HEK293 (cell line): ENCODE measurements around the gene BTBD9.

ENCODE experiments used
- CTCF ChIA-PET: fragments of 350-600 bp; formaldehyde crosslinking; extraction: SDS; loops from one replicate; lab custom pipeline; 2021; ENCODE audit warnings: antibody characterized with exemption; lab: Yijun Ruan, JAX
- POLR2A ChIA-PET: fragments of 300-600 bp; formaldehyde crosslinking; extraction: SDS; loops from one replicate; lab custom pipeline; 2020; ENCODE audit warnings: antibody characterized with exemption, inconsistent platforms; lab: Yijun Ruan, JAX
- H3K27ac ChIP-seq: fragments of 200-500 bp; sonication (Bioruptor generic); 2 replicates; pipeline ENCODE4 v1.5.1; 2014; ENCODE audit warnings: low read depth, low read length, control low read depth, inconsistent platforms; ENCODE audit errors: extremely low read depth
- H3K36me3 ChIP-seq, 2 experiments: fragments of 200-500 bp in 1 of 2; sonication (Bioruptor generic) in 1 of 2; 1 replicate in 1 of 2; 2 replicates in 1 of 2; pipeline ENCODE4 v1.5.1; 2014 to 2017; ENCODE audit warnings: inconsistent platforms in 2 of 2, low read length in 2 of 2; ENCODE audit not compliant: control insufficient read depth in 2 of 2, insufficient read depth in 1 of 2
- H3K4me1 ChIP-seq: fragments of 200-500 bp; sonication (Bioruptor generic); 2 replicates; pipeline ENCODE4 v1.5.1; 2014; ENCODE audit warnings: mild to moderate bottlenecking, low read length, inconsistent platforms; ENCODE audit not compliant: control insufficient read depth, insufficient read depth
- H3K4me3 ChIP-seq: 2 replicates; pipeline ENCODE4 v1.5.1; 2011; ENCODE audit warnings: low read depth, mild to moderate bottlenecking, control low read depth, low read length, moderate library complexity
- H3K9me3 ChIP-seq: fragments of 200-500 bp; sonication (Bioruptor generic); 2 replicates; pipeline ENCODE4 v1.5.1; 2014; ENCODE audit warnings: low read depth, low read length, inconsistent platforms; ENCODE audit not compliant: control insufficient read depth, insufficient read depth
- GFI1B ChIP-seq: fragments of 450-650 bp; formaldehyde crosslinking; IDR thresholded peaks from 2 replicates; pipeline ENCODE4 v1.5.1; 2016; ENCODE audit warnings: missing biosample characterization, missing genetic modification characterization
- GLIS2 ChIP-seq: fragments of 450-650 bp; formaldehyde crosslinking; IDR thresholded peaks from 2 replicates; pipeline ENCODE4 v1.5.1; 2016; ENCODE audit warnings: missing biosample characterization, missing genetic modification characterization
- MZF1 ChIP-seq: fragments of 450-650 bp; formaldehyde crosslinking; IDR thresholded peaks from 2 replicates; pipeline ENCODE4 v1.5.1; 2017; ENCODE audit warnings: missing biosample characterization, missing genetic modification characterization, borderline replicate concordance
- SCRT1 ChIP-seq: fragments of 450-650 bp; formaldehyde crosslinking; IDR thresholded peaks from 2 replicates; pipeline ENCODE4 v1.5.1; 2016; ENCODE audit warnings: missing biosample characterization, missing genetic modification characterization, borderline replicate concordance
- SCRT2 ChIP-seq: fragments of 450-650 bp; formaldehyde crosslinking; IDR thresholded peaks from 2 replicates; pipeline ENCODE4 v1.5.1; 2016; ENCODE audit warnings: missing biosample characterization, missing genetic modification characterization
- SP3 ChIP-seq: fragments of 450-650 bp; formaldehyde crosslinking; IDR thresholded peaks from 2 replicates; pipeline ENCODE4 v1.5.1; 2016; ENCODE audit warnings: missing biosample characterization, missing genetic modification characterization
- SP7 ChIP-seq: fragments of 450-650 bp; formaldehyde crosslinking; IDR thresholded peaks from 2 replicates; pipeline ENCODE4 v1.5.1; 2016; ENCODE audit warnings: missing biosample characterization, missing genetic modification characterization
- TRIM28 ChIP-seq: IDR thresholded peaks from 2 replicates; pipeline ENCODE4 v1.6.1; 2011; ENCODE audit warnings: low read length, control low read depth, borderline replicate concordance
- ZBTB20 ChIP-seq: fragments of 450-650 bp; formaldehyde crosslinking; IDR thresholded peaks from 2 replicates; pipeline ENCODE4 v1.5.1; 2016; ENCODE audit warnings: missing biosample characterization, missing genetic modification characterization
- ZBTB48 ChIP-seq: fragments of 450-650 bp; formaldehyde crosslinking; IDR thresholded peaks from 2 replicates; pipeline ENCODE4 v1.5.1; 2016; ENCODE audit warnings: missing biosample characterization, missing genetic modification characterization
- ZNF202 ChIP-seq: fragments of 450-650 bp; formaldehyde crosslinking; IDR thresholded peaks from 2 replicates; pipeline ENCODE4 v1.5.1; 2016; ENCODE audit warnings: missing biosample characterization, missing genetic modification characterization, borderline replicate concordance
- ZNF214 ChIP-seq: fragments of 450-650 bp; formaldehyde crosslinking; IDR thresholded peaks from 2 replicates; pipeline ENCODE4 v1.5.1; 2017; ENCODE audit warnings: missing biosample characterization, mild to moderate bottlenecking, missing genetic modification characterization, borderline replicate concordance
- ZNF239 ChIP-seq: fragments of 450-650 bp; formaldehyde crosslinking; IDR thresholded peaks from 2 replicates; pipeline ENCODE4 v1.5.1; 2016; ENCODE audit warnings: missing biosample characterization, missing genetic modification characterization
- ZNF274 ChIP-seq, 2 experiments: fragments of 200-500 bp in 1 of 2; fragments of 450-650 bp in 1 of 2; sonication (Bioruptor generic) in 1 of 2; formaldehyde crosslinking in 1 of 2; IDR thresholded peaks; 2 replicates each; pipeline versions ENCODE4 v1.5.1 to v1.6.1; 2014 to 2016; ENCODE audit warnings: borderline replicate concordance in 1 of 2, inconsistent platforms in 1 of 2, low read length in 1 of 2, missing biosample characterization in 1 of 2, missing genetic modification characterization in 1 of 2
- ZNF37A ChIP-seq: fragments of 450-650 bp; IDR thresholded peaks from 2 replicates; pipeline ENCODE4 v1.5.1; 2018; ENCODE audit warnings: missing biosample characterization, missing genetic modification characterization
- ZNF473 ChIP-seq: fragments of 450-650 bp; formaldehyde crosslinking; IDR thresholded peaks from 2 replicates; pipeline ENCODE4 v1.5.1; 2017; ENCODE audit warnings: missing biosample characterization, missing genetic modification characterization
- ZNF571 ChIP-seq: fragments of 450-650 bp; formaldehyde crosslinking; IDR thresholded peaks from 2 replicates; pipeline ENCODE4 v1.5.0; 2017; ENCODE audit warnings: missing biosample characterization, missing genetic modification characterization
- ZNF623 ChIP-seq: fragments of 450-650 bp; formaldehyde crosslinking; IDR thresholded peaks from 2 replicates; pipeline ENCODE4 v1.5.1; 2016; ENCODE audit warnings: missing biosample characterization, missing genetic modification characterization
- ZNF624 ChIP-seq: fragments of 450-650 bp; formaldehyde crosslinking; IDR thresholded peaks from 2 replicates; pipeline ENCODE4 v1.5.1; 2017; ENCODE audit warnings: missing biosample characterization, missing genetic modification characterization
- ZNF626 ChIP-seq: fragments of 450-650 bp; sonication (Bioruptor Pico); formaldehyde crosslinking; IDR thresholded peaks from 2 replicates; pipeline ENCODE4 v1.5.1; 2018; ENCODE audit warnings: missing biosample characterization, missing genetic modification characterization, inconsistent platforms
- ZNF660 ChIP-seq: fragments of 450-650 bp; IDR thresholded peaks from 2 replicates; pipeline ENCODE4 v1.5.1; 2018; ENCODE audit warnings: missing biosample characterization, mild to moderate bottlenecking, missing genetic modification characterization
- ZNF707 ChIP-seq: fragments of 450-650 bp; formaldehyde crosslinking; IDR thresholded peaks from 2 replicates; pipeline ENCODE4 v1.5.1; 2016; ENCODE audit warnings: missing biosample characterization, missing genetic modification characterization
- TF ChIP-seq, protein P1 (sequence below): fragments of 450-650 bp; formaldehyde crosslinking; IDR thresholded peaks from 2 replicates; pipeline ENCODE4 v1.5.1; 2017; ENCODE audit warnings: missing biosample characterization, missing genetic modification characterization
- TF ChIP-seq, protein P2 (sequence below): fragments of 450-650 bp; formaldehyde crosslinking; conservative IDR thresholded peaks from 2 replicates; pipeline ENCODE4 v1.5.1; 2016; ENCODE audit warnings: low read depth, missing biosample characterization, missing genetic modification characterization
- TF ChIP-seq, protein P3 (sequence below): fragments of 450-650 bp; formaldehyde crosslinking; optimal IDR thresholded peaks from 2 replicates; pipeline ENCODE3; 2016; ENCODE audit warnings: missing biosample characterization, mild to moderate bottlenecking, missing genetic modification characterization
- TF ChIP-seq, protein P4 (sequence below): fragments of 450-650 bp; formaldehyde crosslinking; IDR thresholded peaks from 2 replicates; pipeline ENCODE4 v1.5.1; 2017; ENCODE audit warnings: missing biosample characterization, missing genetic modification characterization

BTBD9 gene

DNA sequence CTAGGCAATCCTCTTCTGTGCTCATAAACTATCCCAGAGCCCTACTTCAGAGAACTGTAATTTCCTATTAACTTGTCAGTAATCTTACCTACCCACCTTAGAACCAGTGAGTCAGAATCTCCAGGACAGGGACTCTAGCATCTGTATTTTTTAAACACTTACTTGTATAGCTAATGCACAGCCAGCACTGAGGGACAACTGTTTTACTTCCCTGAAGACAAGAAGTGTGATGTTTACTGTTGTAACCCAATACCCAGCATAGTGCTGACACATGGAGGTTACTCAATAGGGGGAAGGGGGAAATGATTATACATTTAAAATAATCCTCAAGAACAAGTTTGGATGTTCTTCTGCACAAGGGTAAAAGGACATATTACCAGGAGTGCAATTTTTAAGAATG, 130.8 kb downstream of the BTBD9 start:
- Histone ChIP-seq H3K36me3 (no peaks in the 10 kb centered on the region), H3K27ac (no peak overlapping the region; the same call in 1 of the 2 replicates), H3K4me3 (no peak overlapping the region), H3K4me1 (peaks cover 18% of the 10 kb centered on the region), H3K9me3 (no peaks in the 10 kb centered on the region)
- POLR2A ChIA-PET, result interaction anchor here (0.6 kb wide), 1 partner anchor 131 kb away, joined by 3 read pairs; no protein-coding TSS in a partner anchor
- CTCF ChIA-PET, result interaction anchor here (1.9 to 3.1 kb wide), 2 partner anchors 15 to 62 kb away, joined by 9 to 16 read pairs; no protein-coding TSS in a partner anchor
- TF ChIP-seq SP7 (tag by site-specific recombination) (peak; percentile 45; the same call in 1 of the 2 replicates), ZBTB48 (peak; percentile 36; the same call in 1 of the 2 replicates), ZNF626 (tag by site-specific recombination) (no peak), GFI1B (tag by site-specific recombination) (no peak), ZNF37A (tag by site-specific recombination) (no peak), ZNF274 (IDR thresholded peaks at IDR 0.05; ENCODE audit: low read length) (no peak), ZNF274 (tag by site-specific recombination; IDR thresholded peaks at IDR 0.05; ENCODE audit: borderline replicate concordance) (no peak), MZF1 (peak; percentile 81; the same call in 1 of the 2 replicates), ZBTB20 (tag by site-specific recombination) (peak; percentile 78), ZNF571 (no peak), GLIS2 (tag by site-specific recombination) (no peak), SCRT2 (tag by site-specific recombination) (no peak), ZNF707 (tag by site-specific recombination) (no peak), SP3 (tag by site-specific recombination) (no peak), TRIM28 (0 out of 2 replicates have a peak, but pooled peaks have one; percentile 18), ZNF214 (no peak), ZNF239 (tag by site-specific recombination) (no peak), ZNF660 (tag by site-specific recombination) (no peak), SCRT1 (tag by site-specific recombination) (no peak), ZNF473 (no peak), ZNF624 (tag by site-specific recombination) (no peak), ZNF202 (tag by site-specific recombination) (no peak), ZNF623 (tag by site-specific recombination) (no peak)
- TF ChIP-seq, protein P1, sequence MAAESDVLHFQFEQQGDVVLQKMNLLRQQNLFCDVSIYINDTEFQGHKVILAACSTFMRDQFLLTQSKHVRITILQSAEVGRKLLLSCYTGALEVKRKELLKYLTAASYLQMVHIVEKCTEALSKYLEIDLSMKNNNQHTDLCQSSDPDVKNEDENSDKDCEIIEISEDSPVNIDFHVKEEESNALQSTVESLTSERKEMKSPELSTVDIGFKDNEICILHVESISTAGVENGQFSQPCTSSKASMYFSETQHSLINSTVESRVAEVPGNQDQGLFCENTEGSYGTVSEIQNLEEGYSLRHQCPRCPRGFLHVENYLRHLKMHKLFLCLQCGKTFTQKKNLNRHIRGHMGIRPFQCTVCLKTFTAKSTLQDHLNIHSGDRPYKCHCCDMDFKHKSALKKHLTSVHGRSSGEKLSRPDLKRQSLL, result peak; percentile 49; the same call in 1 of the 2 replicates
- TF ChIP-seq, protein P2, sequence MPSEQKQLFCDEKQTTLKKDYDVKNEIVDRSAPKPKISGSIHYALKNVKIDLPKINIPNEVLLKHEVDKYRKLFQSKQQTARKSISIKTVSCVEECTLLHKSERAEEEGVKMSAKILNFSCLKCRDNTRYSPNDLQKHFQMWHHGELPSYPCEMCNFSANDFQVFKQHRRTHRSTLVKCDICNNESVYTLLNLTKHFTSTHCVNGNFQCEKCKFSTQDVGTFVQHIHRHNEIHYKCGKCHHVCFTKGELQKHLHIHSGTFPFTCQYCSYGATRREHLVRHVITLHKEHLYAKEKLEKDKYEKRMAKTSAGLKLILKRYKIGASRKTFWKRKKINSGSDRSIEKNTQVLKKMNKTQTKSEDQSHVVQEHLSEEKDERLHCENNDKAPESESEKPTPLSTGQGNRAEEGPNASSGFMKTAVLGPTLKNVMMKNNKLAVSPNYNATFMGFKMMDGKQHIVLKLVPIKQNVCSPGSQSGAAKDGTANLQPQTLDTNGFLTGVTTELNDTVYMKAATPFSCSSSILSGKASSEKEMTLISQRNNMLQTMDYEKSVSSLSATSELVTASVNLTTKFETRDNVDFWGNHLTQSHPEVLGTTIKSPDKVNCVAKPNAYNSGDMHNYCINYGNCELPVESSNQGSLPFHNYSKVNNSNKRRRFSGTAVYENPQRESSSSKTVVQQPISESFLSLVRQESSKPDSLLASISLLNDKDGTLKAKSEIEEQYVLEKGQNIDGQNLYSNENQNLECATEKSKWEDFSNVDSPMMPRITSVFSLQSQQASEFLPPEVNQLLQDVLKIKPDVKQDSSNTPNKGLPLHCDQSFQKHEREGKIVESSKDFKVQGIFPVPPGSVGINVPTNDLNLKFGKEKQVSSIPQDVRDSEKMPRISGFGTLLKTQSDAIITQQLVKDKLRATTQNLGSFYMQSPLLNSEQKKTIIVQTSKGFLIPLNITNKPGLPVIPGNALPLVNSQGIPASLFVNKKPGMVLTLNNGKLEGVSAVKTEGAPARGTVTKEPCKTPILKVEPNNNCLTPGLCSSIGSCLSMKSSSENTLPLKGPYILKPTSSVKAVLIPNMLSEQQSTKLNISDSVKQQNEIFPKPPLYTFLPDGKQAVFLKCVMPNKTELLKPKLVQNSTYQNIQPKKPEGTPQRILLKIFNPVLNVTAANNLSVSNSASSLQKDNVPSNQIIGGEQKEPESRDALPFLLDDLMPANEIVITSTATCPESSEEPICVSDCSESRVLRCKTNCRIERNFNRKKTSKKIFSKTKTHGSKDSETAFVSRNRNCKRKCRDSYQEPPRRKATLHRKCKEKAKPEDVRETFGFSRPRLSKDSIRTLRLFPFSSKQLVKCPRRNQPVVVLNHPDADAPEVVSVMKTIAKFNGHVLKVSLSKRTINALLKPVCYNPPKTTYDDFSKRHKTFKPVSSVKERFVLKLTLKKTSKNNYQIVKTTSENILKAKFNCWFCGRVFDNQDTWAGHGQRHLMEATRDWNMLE (tag by site-specific recombination), result no peak
- TF ChIP-seq, protein P3, sequence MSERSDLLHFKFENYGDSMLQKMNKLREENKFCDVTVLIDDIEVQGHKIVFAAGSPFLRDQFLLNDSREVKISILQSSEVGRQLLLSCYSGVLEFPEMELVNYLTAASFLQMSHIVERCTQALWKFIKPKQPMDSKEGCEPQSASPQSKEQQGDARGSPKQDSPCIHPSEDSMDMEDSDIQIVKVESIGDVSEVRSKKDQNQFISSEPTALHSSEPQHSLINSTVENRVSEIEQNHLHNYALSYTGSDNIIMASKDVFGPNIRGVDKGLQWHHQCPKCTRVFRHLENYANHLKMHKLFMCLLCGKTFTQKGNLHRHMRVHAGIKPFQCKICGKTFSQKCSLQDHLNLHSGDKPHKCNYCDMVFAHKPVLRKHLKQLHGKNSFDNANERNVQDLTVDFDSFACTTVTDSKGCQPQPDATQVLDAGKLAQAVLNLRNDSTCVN, result no peak
- TF ChIP-seq, protein P4, sequence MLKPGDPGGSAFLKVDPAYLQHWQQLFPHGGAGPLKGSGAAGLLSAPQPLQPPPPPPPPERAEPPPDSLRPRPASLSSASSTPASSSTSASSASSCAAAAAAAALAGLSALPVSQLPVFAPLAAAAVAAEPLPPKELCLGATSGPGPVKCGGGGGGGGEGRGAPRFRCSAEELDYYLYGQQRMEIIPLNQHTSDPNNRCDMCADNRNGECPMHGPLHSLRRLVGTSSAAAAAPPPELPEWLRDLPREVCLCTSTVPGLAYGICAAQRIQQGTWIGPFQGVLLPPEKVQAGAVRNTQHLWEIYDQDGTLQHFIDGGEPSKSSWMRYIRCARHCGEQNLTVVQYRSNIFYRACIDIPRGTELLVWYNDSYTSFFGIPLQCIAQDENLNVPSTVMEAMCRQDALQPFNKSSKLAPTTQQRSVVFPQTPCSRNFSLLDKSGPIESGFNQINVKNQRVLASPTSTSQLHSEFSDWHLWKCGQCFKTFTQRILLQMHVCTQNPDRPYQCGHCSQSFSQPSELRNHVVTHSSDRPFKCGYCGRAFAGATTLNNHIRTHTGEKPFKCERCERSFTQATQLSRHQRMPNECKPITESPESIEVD (tag by site-specific recombination), result 0 out of 2 replicates have a peak, but pooled peaks have one; percentile 7
